ENCODE results near the gene FXR2.

DNA sequence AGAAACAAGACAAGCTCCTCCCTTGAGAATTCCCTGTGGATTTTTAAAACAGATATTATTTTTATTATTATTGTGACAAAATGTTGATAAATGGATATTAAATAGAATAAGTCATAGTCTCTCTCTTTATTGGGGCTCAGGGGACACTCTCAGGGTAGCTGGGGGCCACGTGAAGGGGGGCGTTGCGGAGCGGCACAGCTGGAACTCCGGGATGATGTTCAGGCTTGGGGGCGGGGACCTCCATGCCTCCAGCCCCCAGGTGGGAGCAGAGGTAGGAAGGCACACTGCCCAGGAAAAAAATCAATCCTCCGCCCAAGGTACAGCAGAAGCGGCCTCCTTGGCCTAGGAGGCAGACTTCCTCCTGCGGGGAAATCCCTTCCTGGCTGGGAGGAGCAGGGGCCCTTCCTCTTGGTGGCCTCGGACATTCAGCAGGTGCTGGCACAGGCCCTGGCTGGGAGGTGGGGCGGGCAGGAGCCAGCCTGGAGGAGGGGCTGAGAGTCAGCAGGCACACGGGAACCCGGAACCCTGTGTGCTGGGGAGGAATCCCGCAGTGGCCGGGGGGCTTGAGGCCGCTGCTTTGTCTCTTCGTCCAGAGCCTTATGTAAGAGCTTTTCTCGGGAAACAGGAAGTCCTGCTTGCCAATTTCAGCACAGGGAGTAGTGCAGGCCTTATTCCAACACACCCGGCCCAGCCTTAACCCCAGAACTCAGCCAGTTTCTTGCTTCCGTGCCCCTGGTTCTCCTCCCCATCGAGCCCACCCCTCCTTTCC, 56.7 kb downstream of the FXR2 start:
- no peak for TF ChIP-seq EZH2 (IDR thresholded peaks at IDR 0.05; ENCODE audit: low read depth)
- TF ChIP-seq, protein P1, sequence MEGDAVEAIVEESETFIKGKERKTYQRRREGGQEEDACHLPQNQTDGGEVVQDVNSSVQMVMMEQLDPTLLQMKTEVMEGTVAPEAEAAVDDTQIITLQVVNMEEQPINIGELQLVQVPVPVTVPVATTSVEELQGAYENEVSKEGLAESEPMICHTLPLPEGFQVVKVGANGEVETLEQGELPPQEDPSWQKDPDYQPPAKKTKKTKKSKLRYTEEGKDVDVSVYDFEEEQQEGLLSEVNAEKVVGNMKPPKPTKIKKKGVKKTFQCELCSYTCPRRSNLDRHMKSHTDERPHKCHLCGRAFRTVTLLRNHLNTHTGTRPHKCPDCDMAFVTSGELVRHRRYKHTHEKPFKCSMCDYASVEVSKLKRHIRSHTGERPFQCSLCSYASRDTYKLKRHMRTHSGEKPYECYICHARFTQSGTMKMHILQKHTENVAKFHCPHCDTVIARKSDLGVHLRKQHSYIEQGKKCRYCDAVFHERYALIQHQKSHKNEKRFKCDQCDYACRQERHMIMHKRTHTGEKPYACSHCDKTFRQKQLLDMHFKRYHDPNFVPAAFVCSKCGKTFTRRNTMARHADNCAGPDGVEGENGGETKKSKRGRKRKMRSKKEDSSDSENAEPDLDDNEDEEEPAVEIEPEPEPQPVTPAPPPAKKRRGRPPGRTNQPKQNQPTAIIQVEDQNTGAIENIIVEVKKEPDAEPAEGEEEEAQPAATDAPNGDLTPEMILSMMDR (conservative IDR thresholded peaks at IDR 0.05): no peak

All from PC-9 (cell line).